DMS 273 treated with DMSO at 0.1 percent for 48 hours (cell line): ENCODE results near the gene KRT72.
"Not testable (repeated sequence)": the region's sequence is repeated elsewhere in the genome, so short reads cannot be mapped to it uniquely, and the experiment has no call there.

Experiments
- DNase-seq: peaks from one replicate; lab custom pipeline; 2025; lab: John Stamatoyannopoulos, UW

KRT72 gene

GRCh38 chr12:52606581-52607218, 5.4 kb upstream of the KRT72 start:
- DNase-seq: no peak

GRCh38 chr12:52606096-52606495, 4.8 kb upstream of the KRT72 start:
- no peak for DNase-seq

- DNase-seq: no peak
These were observed 4.3 kb upstream of the KRT72 start for GRCh38 chr12:52605542-52605941.

- no peak for DNase-seq
These were observed 3.6 kb upstream of the KRT72 start for GRCh38 chr12:52604859-52605258.

- DNase-seq: no peak
These were observed 2.1 kb upstream of the KRT72 start for GRCh38 chr12:52603314-52603713.

GRCh38 chr12:52602552-52602951, 1.3 kb upstream of the KRT72 start:
- DNase-seq: no peak

- no peak for DNase-seq
These were observed 408 bp upstream of the KRT72 start for GRCh38 chr12:52601671-52602070.

GRCh38 chr12:52600475-52600874, 788 bp downstream of the KRT72 start:
- no peak for DNase-seq

GRCh38 chr12:52600071-52600470, 1.2 kb downstream of the KRT72 start:
- no peak for DNase-seq

- DNase-seq: no peak
These were observed 2.3 kb downstream of the KRT72 start for GRCh38 chr12:52598966-52599365.

GRCh38 chr12:52594237-52594636, 7.0 kb downstream of the KRT72 start:
- not testable (repeated sequence) for DNase-seq

GRCh38 chr12:52591521-52591920, 9.7 kb downstream of the KRT72 start:
- DNase-seq: no peak

GRCh38 chr12:52590021-52590420, 11.2 kb downstream of the KRT72 start:
- no peak for DNase-seq

GRCh38 chr12:52587563-52587962, 13.7 kb downstream of the KRT72 start:
- no peak for DNase-seq

GRCh38 chr12:52585946-52586345, 15.3 kb downstream of the KRT72 start:
- DNase-seq: no peak

GRCh38 chr12:52585066-52585465, 16.2 kb downstream of the KRT72 start:
- DNase-seq: no peak

GRCh38 chr12:52584156-52584682, 17.0 kb downstream of the KRT72 start:
- DNase-seq: no peak

- peak; percentile 33 for DNase-seq
These were observed 18.2 kb downstream of the KRT72 start for GRCh38 chr12:52582971-52583456.

- DNase-seq: no peak
These were observed 18.8 kb downstream of the KRT72 start for GRCh38 chr12:52582486-52582885.

GRCh38 chr12:52581481-52581880, 19.8 kb downstream of the KRT72 start:
- no peak for DNase-seq

GRCh38 chr12:52581066-52581465, 20.2 kb downstream of the KRT72 start:
- no peak for DNase-seq

- no peak for DNase-seq
These were observed 20.8 kb downstream of the KRT72 start for GRCh38 chr12:52580496-52580895.

- no peak for DNase-seq
These were observed 21.5 kb downstream of the KRT72 start for GRCh38 chr12:52579468-52580465.
